SU-DHL-6 (cell line): ENCODE measurements around the gene USP10.

Experiments used
- H2AFZ ChIP-seq: fragments of 200-600 bp; sonication (generic); 2 replicates; pipeline ENCODE4 v1.6.1; 2014; ENCODE audit warnings: low read depth, mild to moderate bottlenecking, moderate library complexity, mixed read lengths, antibody characterized with exemption, low read length; ENCODE audit not compliant: severe bottlenecking
- H3F3A ChIP-seq: fragments of 200-600 bp; shearing (Covaris generic); 2 replicates; pipeline ENCODE4 v1.6.0; 2016; ENCODE audit warnings: antibody characterized with exemption, mild to moderate bottlenecking; ENCODE audit not compliant: insufficient read depth
- H3K27ac ChIP-seq: fragments of 200-600 bp; sonication (generic); 2 replicates; pipeline ENCODE4 v1.5.1; 2016; ENCODE audit warnings: low read depth, mild to moderate bottlenecking, low read length, moderate library complexity, mixed read lengths
- H3K27me3 ChIP-seq: fragments of 200-600 bp; sonication (generic), shearing (Covaris generic); 2 replicates; pipeline ENCODE4 v1.6.0; 2014; ENCODE audit warnings: mild to moderate bottlenecking, low read length
- H3K36me3 ChIP-seq: fragments of 200-600 bp; sonication (generic); 2 replicates; pipeline ENCODE4 v1.6.1; 2014; ENCODE audit warnings: mild to moderate bottlenecking, low read length, mixed read lengths
- H3K4me2 ChIP-seq: fragments of 300-600, 200-600 bp; shearing (Covaris generic), sonication (generic); 2 replicates; pipeline ENCODE4 v1.6.0; 2014; ENCODE audit warnings: low read length, low read depth, mild to moderate bottlenecking; ENCODE audit not compliant: poor library complexity, severe bottlenecking
- H3K4me3 ChIP-seq: fragments of 200-600 bp; sonication (generic); 2 replicates; pipeline ENCODE4 v1.5.1; 2014; ENCODE audit warnings: antibody characterized with exemption, low read length, mild to moderate bottlenecking, mixed read lengths; ENCODE audit not compliant: insufficient read depth, poor library complexity, severe bottlenecking
- H3K79me2 ChIP-seq: fragments of 200-600 bp; sonication (generic); 2 replicates; pipeline ENCODE4 v1.6.1; 2014; ENCODE audit warnings: mild to moderate bottlenecking, low read length, moderate library complexity; ENCODE audit not compliant: insufficient read depth
- H3K9ac ChIP-seq: fragments of 200-600 bp; sonication (generic); 2 replicates; pipeline ENCODE4 v1.7.0; 2014; ENCODE audit warnings: mild to moderate bottlenecking, low read length
- H3K9me2 ChIP-seq: fragments of 200-600 bp; sonication (generic); replicated peaks from 2 replicates; pipeline ENCODE4 v1.6.1; 2014; ENCODE audit warnings: low read length; ENCODE audit not compliant: insufficient read depth
- H3K9me3 ChIP-seq: fragments of 200-600 bp; sonication (generic); 2 replicates; pipeline ENCODE4 v1.6.1; 2014; ENCODE audit warnings: low read length, mixed read lengths; ENCODE audit not compliant: insufficient read depth
- H4K20me1 ChIP-seq: fragments of 200-600 bp; sonication (generic); 2 replicates; pipeline ENCODE4 v1.6.1; 2014; ENCODE audit warnings: low read depth, mild to moderate bottlenecking, antibody characterized with exemption, low read length, moderate library complexity, mixed read lengths
- EZH2phosphoT487 ChIP-seq: fragments of 200-600 bp; sonication (generic), shearing (Covaris generic); conservative IDR thresholded peaks from 2 replicates; pipeline ENCODE4 v1.6.1; 2018; ENCODE audit warnings: mild to moderate bottlenecking, antibody characterized with exemption, low read length, moderate library complexity, mixed read lengths
- TF ChIP-seq, protein P1 (sequence below): fragments of 200-600 bp; sonication (generic); IDR thresholded peaks from one replicate; pipeline ENCODE4 v1.5.1; 2017; ENCODE audit warnings: antibody characterized with exemption, mild to moderate bottlenecking, low read length, moderate library complexity; ENCODE audit not compliant: insufficient read depth, poor library complexity, severe bottlenecking

Gene USP10

DNA sequence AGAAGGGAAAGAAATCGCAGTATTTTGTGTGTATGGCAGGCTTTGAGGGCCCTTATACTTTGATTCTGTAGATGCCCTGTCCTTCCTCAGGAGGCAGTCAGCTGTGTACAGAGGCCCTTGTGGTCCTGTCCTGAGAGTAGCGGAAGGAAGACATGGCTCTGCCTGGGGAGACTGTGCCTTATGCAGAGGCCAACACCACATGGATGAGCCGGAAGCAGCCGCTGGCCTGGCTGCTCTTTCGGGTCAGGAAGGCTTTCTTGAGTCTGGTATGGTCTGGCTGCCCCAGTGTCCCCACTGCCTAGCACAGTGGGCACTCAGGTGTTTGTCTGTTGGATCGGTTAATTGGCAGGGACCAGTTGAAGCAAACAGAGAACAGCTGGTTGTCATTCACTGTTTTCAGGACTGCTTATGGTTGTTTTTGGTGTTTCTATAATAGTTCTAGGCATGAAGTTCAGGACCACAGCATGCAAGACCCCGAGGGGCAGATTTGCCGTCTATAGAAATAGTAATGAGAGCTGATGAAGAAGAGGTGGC is 12.4 kb downstream of the USP10 start:
- H3K4me2 ChIP-seq, result no peak overlapping the region
- H3K4me3 ChIP-seq, result no peak overlapping the region
- no peak overlapping the region for H3K9ac ChIP-seq
- TF ChIP-seq EZH2phosphoT487, result no peak
- TF ChIP-seq, protein P1, sequence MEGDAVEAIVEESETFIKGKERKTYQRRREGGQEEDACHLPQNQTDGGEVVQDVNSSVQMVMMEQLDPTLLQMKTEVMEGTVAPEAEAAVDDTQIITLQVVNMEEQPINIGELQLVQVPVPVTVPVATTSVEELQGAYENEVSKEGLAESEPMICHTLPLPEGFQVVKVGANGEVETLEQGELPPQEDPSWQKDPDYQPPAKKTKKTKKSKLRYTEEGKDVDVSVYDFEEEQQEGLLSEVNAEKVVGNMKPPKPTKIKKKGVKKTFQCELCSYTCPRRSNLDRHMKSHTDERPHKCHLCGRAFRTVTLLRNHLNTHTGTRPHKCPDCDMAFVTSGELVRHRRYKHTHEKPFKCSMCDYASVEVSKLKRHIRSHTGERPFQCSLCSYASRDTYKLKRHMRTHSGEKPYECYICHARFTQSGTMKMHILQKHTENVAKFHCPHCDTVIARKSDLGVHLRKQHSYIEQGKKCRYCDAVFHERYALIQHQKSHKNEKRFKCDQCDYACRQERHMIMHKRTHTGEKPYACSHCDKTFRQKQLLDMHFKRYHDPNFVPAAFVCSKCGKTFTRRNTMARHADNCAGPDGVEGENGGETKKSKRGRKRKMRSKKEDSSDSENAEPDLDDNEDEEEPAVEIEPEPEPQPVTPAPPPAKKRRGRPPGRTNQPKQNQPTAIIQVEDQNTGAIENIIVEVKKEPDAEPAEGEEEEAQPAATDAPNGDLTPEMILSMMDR, result no peak
- H3K27ac ChIP-seq, result no peak overlapping the region
- H3F3A ChIP-seq, result no peaks in the 10 kb centered on the region
- no peak overlapping the region for H2AFZ ChIP-seq
- H3K9me3 ChIP-seq, result no peaks in the 10 kb centered on the region
- peaks cover 98% of the 10 kb centered on the region for H3K79me2 ChIP-seq
- H3K27me3 ChIP-seq, result no peaks in the 10 kb centered on the region
- H3K9me2 ChIP-seq, result no peaks in the 10 kb centered on the region
- peaks cover 44% of the 10 kb centered on the region for H4K20me1 ChIP-seq
- 0 out of 2 replicates have a peak, but pooled peaks cover 3% of the 10 kb centered on the region for H3K36me3 ChIP-seq

DNA sequence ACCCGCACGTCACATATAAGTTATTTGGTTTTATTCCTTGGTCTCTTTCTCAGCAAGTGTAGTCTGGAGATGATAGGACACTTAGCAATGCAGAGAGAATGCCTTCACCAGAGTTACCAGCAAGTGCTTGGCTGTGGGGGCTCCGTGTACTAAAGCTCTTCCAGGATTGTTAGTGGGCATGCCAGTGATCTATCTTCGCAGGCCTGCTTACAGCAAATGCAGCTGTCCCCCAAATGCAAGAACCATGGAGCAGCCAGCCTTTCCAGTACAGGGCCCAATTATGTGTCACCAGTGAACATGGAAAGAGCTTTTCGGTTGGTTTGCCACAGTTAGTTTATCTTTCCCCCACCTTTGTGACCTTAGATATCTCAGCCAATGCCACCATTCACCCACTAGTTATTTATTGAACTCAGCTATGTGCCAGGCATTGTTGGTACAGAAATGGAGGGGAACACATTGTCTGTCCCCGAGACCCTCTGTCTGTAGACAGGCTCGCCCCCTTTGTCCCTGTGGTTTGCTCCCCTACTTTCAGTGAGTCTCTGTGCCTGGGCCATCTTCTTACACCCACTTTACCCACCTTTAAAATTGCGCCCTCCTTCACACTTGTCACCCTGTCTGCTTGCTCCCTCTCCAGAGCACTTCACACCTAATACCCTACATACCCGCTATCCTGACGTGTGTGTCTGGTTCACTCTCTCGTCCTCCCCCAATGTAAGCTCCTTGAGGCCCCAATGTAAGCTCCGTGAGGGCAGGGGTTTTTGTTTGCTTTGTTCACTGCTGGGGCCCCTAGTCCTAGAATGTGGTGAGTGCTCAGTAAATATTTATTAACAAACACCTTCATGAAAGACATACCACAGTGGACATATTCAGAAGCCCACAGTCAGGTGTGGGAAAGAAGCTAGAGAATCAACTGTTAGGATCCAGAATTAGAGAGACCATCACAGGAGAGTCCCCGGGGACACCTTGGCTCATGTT is 13.3 kb downstream of the USP10 start:
- Histone ChIP-seq H3K4me3 (no peak overlapping the region), H3K36me3 (no peaks in the 10 kb centered on the region), H3K9me3 (no peaks in the 10 kb centered on the region), H3K4me2 (no peak overlapping the region), H4K20me1 (peaks cover 46% of the 10 kb centered on the region), H3K27ac (no peak overlapping the region), H3K9me2 (no peaks in the 10 kb centered on the region), H2AFZ (no peak overlapping the region), H3K27me3 (no peaks in the 10 kb centered on the region), H3K9ac (no peak overlapping the region), H3F3A (no peaks in the 10 kb centered on the region), H3K79me2 (peaks cover 98% of the 10 kb centered on the region)
- TF ChIP-seq, protein P1, result no peak
- TF ChIP-seq EZH2phosphoT487, result no peak

DNA sequence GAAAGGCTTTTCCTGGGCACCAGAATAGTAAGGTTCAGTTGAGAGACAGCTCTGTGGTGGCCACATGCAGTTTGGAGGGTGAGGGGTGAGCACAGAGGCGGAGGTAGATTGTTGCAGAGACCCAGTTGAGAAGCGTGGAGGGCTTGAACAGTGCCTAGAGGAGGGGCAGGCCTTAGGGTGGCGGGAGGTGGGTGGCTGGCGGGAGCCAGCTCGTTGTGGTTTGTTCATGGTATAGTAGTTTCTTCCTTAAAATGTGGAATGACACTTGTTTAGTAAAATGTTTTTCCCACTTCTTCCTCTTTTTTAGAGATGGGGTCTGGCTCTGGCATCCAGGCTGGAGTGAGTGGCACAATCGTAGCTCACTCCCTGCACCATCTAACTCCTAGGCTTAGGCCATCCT is 14.2 kb downstream of the USP10 start:
- no peak overlapping the region for H3K4me3 ChIP-seq
- no peaks in the 10 kb centered on the region; the same call in 1 of the 2 replicates for H3K36me3 ChIP-seq
- TF ChIP-seq, protein P1, result no peak
- H3K9me2 ChIP-seq, result no peaks in the 10 kb centered on the region
- H2AFZ ChIP-seq, result no peak overlapping the region
- no peaks in the 10 kb centered on the region for H3F3A ChIP-seq
- H3K27me3 ChIP-seq, result no peaks in the 10 kb centered on the region
- no peak overlapping the region for H3K9ac ChIP-seq
- H3K9me3 ChIP-seq, result no peaks in the 10 kb centered on the region
- no peak overlapping the region for H3K27ac ChIP-seq
- peaks cover 41% of the 10 kb centered on the region for H4K20me1 ChIP-seq
- no peak overlapping the region for H3K4me2 ChIP-seq
- H3K79me2 ChIP-seq, result peaks cover 98% of the 10 kb centered on the region
